IMR-90 (cell line): ENCODE results near the gene MTAP. TPM values are rescaled to one million over a fixed set of nuclear protein-coding genes. Genes with fewer than 3 reads are reported as not detected.
A peak's percentile ranks its signal among the peaks of the same experiment; 100 is the strongest.

Source experiments
- ATAC-seq: fragments of 200-7000 bp; cut with Tn5 transposase; 2 replicates; pipeline ENCODE4 v1.9.1; 2020; ENCODE audit warnings: low read depth, mild to moderate bottlenecking, moderate library complexity
- Bru-seq: library from RNA; stranded (reverse); fragments of 400-500 nt; gene quantifications from one replicate; lab custom pipeline; 2021; lab: Mats Ljungman, UMichigan
- BruChase-seq, 2 experiments: library from RNA; stranded (reverse); fragments of 400-500 nt; gene quantifications; one replicate each; lab custom pipeline; 2021; lab: Mats Ljungman, UMichigan
- BruUV-seq: library from RNA; stranded (reverse); fragments of 400-500 nt; replicated peaks from 2 replicates; lab custom pipeline; 2021; lab: Mats Ljungman, UMichigan
- CTCF ChIA-PET: fragments of 300-600 bp; formaldehyde crosslinking; extraction: SDS; loops from one replicate; lab custom pipeline; 2021; ENCODE audit warnings: antibody characterized with exemption; lab: Yijun Ruan, JAX
- POLR2A ChIA-PET: fragments of 300-600 bp; sonication (Branson Sonifier 250); formaldehyde crosslinking; loops from one replicate; lab custom pipeline; 2022; ENCODE audit warnings: antibody characterized with exemption; ENCODE audit not compliant: unreplicated experiment; lab: Charles Lee
- DNase-seq: peaks from one replicate; pipeline ENCODE4 v3.0.0; 2013
- H2AFZ ChIP-seq: replicated peaks from 2 replicates; pipeline ENCODE3; 2013; ENCODE audit warnings: low read length, mild to moderate bottlenecking; ENCODE audit not compliant: poor library complexity
- H2AK5ac ChIP-seq: 2 replicates; pipeline ENCODE4 v1.6.1; 2013; ENCODE audit warnings: low read depth, low read length, inconsistent platforms
- H2AK9ac ChIP-seq: replicated peaks from 2 replicates; pipeline ENCODE3; 2013; ENCODE audit warnings: mild to moderate bottlenecking, low read depth, low read length, moderate library complexity; ENCODE audit not compliant: poor library complexity
- H2BK120ac ChIP-seq: 2 replicates; pipeline ENCODE4 v1.6.1; 2013; ENCODE audit warnings: low read depth, low read length, inconsistent platforms
- H2BK15ac ChIP-seq: 3 replicates; pipeline ENCODE4 v1.6.1; 2013; ENCODE audit warnings: low read depth, low read length, inconsistent platforms
- H2BK20ac ChIP-seq: 2 replicates; pipeline ENCODE4 v1.6.1; 2013; ENCODE audit warnings: low read depth, mild to moderate bottlenecking, inconsistent platforms, low read length, moderate library complexity
- H2BK5ac ChIP-seq: 2 replicates; pipeline ENCODE4 v1.6.1; 2013; ENCODE audit warnings: mild to moderate bottlenecking, low read depth, low read length, inconsistent platforms; ENCODE audit not compliant: poor library complexity, severe bottlenecking
- H3K14ac ChIP-seq: replicated peaks from 2 replicates; pipeline ENCODE4 v1.6.1; 2013; ENCODE audit warnings: low read depth, low read length, inconsistent platforms
- H3K18ac ChIP-seq: 2 replicates; pipeline ENCODE4 v1.6.1; 2013; ENCODE audit warnings: low read depth, low read length, control low read depth
- H3K23ac ChIP-seq: 2 replicates; pipeline ENCODE4 v1.6.1; 2013; ENCODE audit warnings: low read depth, low read length, inconsistent platforms
- H3K27ac ChIP-seq: 2 replicates; pipeline ENCODE4 v1.5.1; 2013; ENCODE audit warnings: mild to moderate bottlenecking, control low read depth, low read length; ENCODE audit not compliant: insufficient read depth
- H3K27me3 ChIP-seq: 2 replicates; pipeline ENCODE4 v1.6.1; 2013; ENCODE audit warnings: low read length; ENCODE audit not compliant: control insufficient read depth, insufficient read depth
- H3K36me3 ChIP-seq: 2 replicates; pipeline ENCODE4 v1.6.1; 2013; ENCODE audit warnings: low read length, mixed read lengths; ENCODE audit not compliant: control insufficient read depth, insufficient read depth
- H3K4ac ChIP-seq: 2 replicates; pipeline ENCODE4 v1.6.1; 2013; ENCODE audit warnings: low read depth, low read length, inconsistent platforms
- H3K4me1 ChIP-seq: 2 replicates; pipeline ENCODE4 v1.6.1; 2013; ENCODE audit warnings: low read length, mixed read lengths; ENCODE audit not compliant: control insufficient read depth, insufficient read depth
- H3K4me2 ChIP-seq: 2 replicates; pipeline ENCODE4 v1.6.1; 2013; ENCODE audit warnings: low read depth, mild to moderate bottlenecking, control low read depth, low read length, moderate library complexity
- H3K4me3 ChIP-seq: 2 replicates; pipeline ENCODE4 v1.5.1; 2013; ENCODE audit warnings: low read depth, mild to moderate bottlenecking, control low read depth, low read length, moderate library complexity; ENCODE audit not compliant: insufficient read depth
- H3K56ac ChIP-seq: 2 replicates; pipeline ENCODE4 v1.6.1; 2013; ENCODE audit warnings: low read length, inconsistent platforms; ENCODE audit not compliant: insufficient read depth; ENCODE audit errors: extremely low read depth
- H3K79me1 ChIP-seq, 2 experiments: 2 replicates each; pipeline ENCODE4 v1.6.1; 2013; ENCODE audit warnings: low read length in 2 of 2, inconsistent platforms in 1 of 2, low read depth in 1 of 2
- H3K9ac ChIP-seq: 2 replicates; pipeline ENCODE4 v1.6.1; 2013; ENCODE audit warnings: low read depth, low read length, control low read depth
- H3K9me1 ChIP-seq: 2 replicates; pipeline ENCODE4 v1.6.1; 2013; ENCODE audit warnings: low read length, inconsistent platforms; ENCODE audit not compliant: insufficient read depth
- H3K9me3 ChIP-seq: 2 replicates; pipeline ENCODE4 v1.6.1; 2013; ENCODE audit warnings: low read length; ENCODE audit not compliant: control insufficient read depth, insufficient read depth
- H4K20me1 ChIP-seq: 2 replicates; pipeline ENCODE4 v1.6.1; 2013; ENCODE audit warnings: low read length, inconsistent platforms; ENCODE audit not compliant: insufficient read depth
- H4K5ac ChIP-seq: 2 replicates; pipeline ENCODE4 v1.6.1; 2013; ENCODE audit warnings: mild to moderate bottlenecking, low read depth, low read length, control low read depth
- H4K8ac ChIP-seq, 2 experiments: 2 replicates each; pipeline ENCODE4 v1.6.1; 2013; ENCODE audit warnings: low read depth in 2 of 2, low read length in 2 of 2, control low read depth in 1 of 2, inconsistent platforms in 1 of 2
- H4K91ac ChIP-seq: 2 replicates; pipeline ENCODE4 v1.6.1; 2013; ENCODE audit warnings: low read depth, low read length, inconsistent platforms; ENCODE audit not compliant: insufficient read depth
- BHLHE40 ChIP-seq: fragments of 150-350 bp; IDR thresholded peaks from 2 replicates; pipeline ENCODE4 v1.6.1; 2016; ENCODE audit warnings: mild to moderate bottlenecking, low read depth, low read length
- FOS ChIP-seq: fragments of 150-350 bp; IDR thresholded peaks from 2 replicates; pipeline ENCODE4 v1.6.1; 2016; ENCODE audit warnings: low read depth, low read length
- MAZ ChIP-seq: IDR thresholded peaks from 2 replicates; pipeline ENCODE4 v1.6.1; 2012; ENCODE audit warnings: low read depth, mild to moderate bottlenecking, low read length, improper control_type of control experiment, moderate library complexity, borderline replicate concordance
- MXI1 ChIP-seq: IDR thresholded peaks from 2 replicates; pipeline ENCODE4 v1.6.1; 2012; ENCODE audit warnings: low read depth, mild to moderate bottlenecking, low read length, moderate library complexity, borderline replicate concordance
- NFE2L2 ChIP-seq: fragments of 150-350 bp; IDR thresholded peaks from 2 replicates; pipeline ENCODE4 v1.6.1; 2016; ENCODE audit warnings: low read depth, mild to moderate bottlenecking, low read length
- POLR2A ChIP-seq: IDR thresholded peaks from 2 replicates; pipeline ENCODE4 v1.6.1; 2012; ENCODE audit warnings: mild to moderate bottlenecking, low read depth, low read length
- RAD21 ChIP-seq: IDR thresholded peaks from 2 replicates; pipeline ENCODE4 v1.6.1; 2012; ENCODE audit warnings: low read length, improper control_type of control experiment
- WGBS, 2 experiments: methylation state at CpG; one replicate each; pipeline versions ENCODE4 v1.1.5 to v1.1.7; 2013; ENCODE audit warnings: missing lambda C conversion rate in 2 of 2; ENCODE audit not compliant: insufficient read length in 1 of 2; ENCODE audit errors: extremely low coverage in 2 of 2; 5-methylcytosine and 5-hydroxymethylcytosine counted together
- dilution Hi-C: fragments of 300-500 bp; cut with HindIII; formaldehyde crosslinking; loops from one replicate; pipeline ENCODE4 v1.14.3; 2018; ENCODE audit warnings: low sequenced_read_pairs; ENCODE audit not compliant: unreplicated experiment
- in situ Hi-C: fragments of 300-500 bp; cut with MboI; formaldehyde crosslinking; loops from 3 replicates; pipeline ENCODE4 v1.14.3; 2019; ENCODE audit warnings: low sequenced_read_pairs, inconsistent platforms, mixed read lengths
- intact Hi-C: fragments of 100-400 bp; cut with micrococcal nuclease; formaldehyde crosslinking; loops from 2 replicates; pipeline ENCODE4 v1.10.0; 2022
- long read RNA-seq: library from polyadenylated mRNA; unstranded; transcript quantifications from one replicate; pipeline ENCODE4 v2.0.0, GENCODE V29; 2021; ENCODE audit not compliant: unreplicated experiment
- polyA plus RNA-seq, 3 experiments: library from polyadenylated mRNA; depleted of rRNA; stranded (reverse); fragments of >200 nt; gene quantifications; 2 replicates each; pipeline ENCODE4 v1.2.3, GENCODE V29; 2012; ENCODE audit warnings: low replicate concordance in 1 of 3
- total RNA-seq: library from RNA; depleted of rRNA; stranded (reverse); fragments of >200 nt; gene quantifications from 2 replicates; pipeline ENCODE4 v1.2.3, GENCODE V29; 2012; rRNA removed

Gene MTAP
- total RNA-seq, result 33.6 and 50.9 TPM in 2 replicates
- polyA plus RNA-seq (2012; rRNA removed), result 14.1 and 15.7 TPM in 2 replicates
- 3.9 and 6.2 TPM in 2 replicates for polyA plus RNA-seq (2012; cell fraction: cytosol; rRNA removed)
- polyA plus RNA-seq (2012; cell fraction: nucleus; rRNA removed; ENCODE audit: low replicate concordance), result 3.0 and 23.7 TPM in 2 replicates
- percentile 80 among the genes with signal in this experiment for Bru-seq, nascent RNA
- percentile 76 among the genes with signal in this experiment for BruChase-seq, experiment 1, labeled RNA remaining after a 6-hour chase
- percentile 92 among the genes with signal in this experiment for BruChase-seq, experiment 2, labeled RNA remaining after a 2-hour chase
- long read RNA-seq, full-length matches to known transcripts, result 29 of 33 reads
- long read RNA-seq, partial matches to known transcripts, result 2 of 33 reads
- long read RNA-seq, other reads (novel, unspliced or antisense), result 2 of 33 reads

DNA sequence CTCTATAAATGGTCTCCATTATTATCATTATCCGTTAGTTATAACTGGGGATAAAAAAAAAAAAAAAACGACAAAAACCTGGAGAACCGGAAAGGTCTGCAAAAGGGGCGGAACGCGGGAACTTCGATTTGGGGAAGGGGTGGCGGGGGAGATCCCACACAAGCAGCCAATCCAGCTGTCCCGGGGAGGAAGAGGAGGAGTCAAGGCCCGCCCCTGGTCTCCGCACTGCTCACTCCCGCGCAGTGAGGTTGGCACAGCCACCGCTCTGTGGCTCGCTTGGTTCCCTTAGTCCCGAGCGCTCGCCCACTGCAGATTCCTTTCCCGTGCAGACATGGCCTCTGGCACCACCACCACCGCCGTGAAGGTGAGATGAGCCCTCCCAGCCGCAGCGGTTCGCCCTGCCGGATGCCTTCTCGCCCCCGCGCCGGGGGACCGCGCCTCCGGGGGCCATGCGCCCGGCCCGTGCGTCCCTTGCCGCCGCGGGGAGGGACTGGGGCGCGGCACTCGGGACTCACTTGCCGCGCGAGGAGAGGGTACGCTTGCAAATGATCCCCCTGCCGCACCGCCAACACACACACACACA, at the start of gene MTAP:
Gene MTAP (plus strand): TSS at position 219 of the 583 bp plus-strand sequence. CDS start 113 bp downstream, at position 332.
- ATAC-seq (peak; percentile 94), DNase-seq (peak; percentile 93)
- Histone ChIP-seq H4K8ac (peak within 1 kb of the TSS; percentile 78 to 95), H2BK15ac (0 out of 3 replicates have a peak within 1 kb of the TSS, but pooled peaks have one; percentile 31), H3K56ac (peak within 1 kb of the TSS; percentile 86), H3K79me1 (peaks cover 22 to 39% of the 10 kb centered on the region in 2 experiments), H3K23ac (peak within 1 kb of the TSS; percentile 90), H3K27ac (peak within 1 kb of the TSS; percentile 83), H3K4me2 (peak within 1 kb of the TSS; percentile 98), H3K27me3 (no peaks in the 10 kb centered on the region), H3K36me3 (peaks cover 3% of the 10 kb centered on the region), H3K4me1 (peaks cover 7% of the 10 kb centered on the region; the same call in 1 of the 2 replicates), H3K18ac (peak within 1 kb of the TSS; percentile 82), H4K5ac (peak within 1 kb of the TSS; percentile 86), H4K91ac (peak within 1 kb of the TSS; percentile 76), H3K14ac (peak within 1 kb of the TSS; percentile 96), H2BK20ac (peak within 1 kb of the TSS; percentile 50; the same call in 1 of the 2 replicates), H3K4ac (peak within 1 kb of the TSS; percentile 84), H2BK5ac (peak within 1 kb of the TSS; percentile 81), H3K9ac (peak within 1 kb of the TSS; percentile 87), H3K4me3 (peak within 1 kb of the TSS; percentile 68), H2AK5ac (peak within 1 kb of the TSS; percentile 83; the same call in 1 of the 2 replicates), H3K9me1 (peaks cover 21% of the 10 kb centered on the region), H3K9me3 (no peaks in the 10 kb centered on the region), H2AFZ (peak within 1 kb of the TSS; percentile 97), H2BK120ac (peak within 1 kb of the TSS; percentile 54), H2AK9ac (peak within 1 kb of the TSS; percentile 56), H4K20me1 (peaks cover 20% of the 10 kb centered on the region)
- intact Hi-C loops, result loop anchor here (5.0 kb wide), 1 partner anchor 1085 kb away; no protein-coding TSS in a partner anchor
- POLR2A ChIA-PET, result interaction anchor here (0.6 to 0.7 kb wide), 2 partner anchors 334 to 556 kb away, joined by 7 to 13 read pairs; no protein-coding TSS in a partner anchor
- dilution Hi-C loops, result no loop called here
- CTCF ChIA-PET, result interaction anchor here (0.6 to 1.9 kb wide), 2 partner anchors 11 to 208 kb away, joined by 4 to 8 read pairs; no protein-coding TSS in a partner anchor
- WGBS, 2 experiments, result 0% methylated on average over 8 of the region's 48 CpGs; no CpG with 5 or more reads in 1 of the 2 experiments
- in situ Hi-C loops, result loop anchor here (25.0 kb wide), 1 partner anchor 310 kb away; no protein-coding TSS in a partner anchor
- TF ChIP-seq RAD21 (no peak), MAZ (peak; percentile 60; the same call in 1 of the 2 replicates), BHLHE40 (peak; percentile 30; the same call in 1 of the 2 replicates), POLR2A (0 out of 2 replicates have a peak, but pooled peaks have one; percentile 34), FOS (no peak), MXI1 (peak; percentile 46; the same call in 1 of the 2 replicates), NFE2L2 (no peak)
- BruUV-seq, result no TSS peak
